Activated CD4-positive, alpha-beta T cell treated with anti-CD3 and anti-CD28 coated beads for 24 hours (primary cell): ENCODE results near the gene ZNF45.
A peak's percentile ranks its signal among the peaks of the same experiment; 100 is the strongest.
"Not testable (repeated sequence)": the region's sequence is repeated elsewhere in the genome, so short reads cannot be mapped to it uniquely, and the experiment has no call there.

Experiments used
- DNase-seq, 2 donors: peaks; one replicate each; pipeline ENCODE4 v3.0.0-alpha.2; 2020; ENCODE audit warnings: low read depth in 2 of 2

Gene ZNF45

DNA sequence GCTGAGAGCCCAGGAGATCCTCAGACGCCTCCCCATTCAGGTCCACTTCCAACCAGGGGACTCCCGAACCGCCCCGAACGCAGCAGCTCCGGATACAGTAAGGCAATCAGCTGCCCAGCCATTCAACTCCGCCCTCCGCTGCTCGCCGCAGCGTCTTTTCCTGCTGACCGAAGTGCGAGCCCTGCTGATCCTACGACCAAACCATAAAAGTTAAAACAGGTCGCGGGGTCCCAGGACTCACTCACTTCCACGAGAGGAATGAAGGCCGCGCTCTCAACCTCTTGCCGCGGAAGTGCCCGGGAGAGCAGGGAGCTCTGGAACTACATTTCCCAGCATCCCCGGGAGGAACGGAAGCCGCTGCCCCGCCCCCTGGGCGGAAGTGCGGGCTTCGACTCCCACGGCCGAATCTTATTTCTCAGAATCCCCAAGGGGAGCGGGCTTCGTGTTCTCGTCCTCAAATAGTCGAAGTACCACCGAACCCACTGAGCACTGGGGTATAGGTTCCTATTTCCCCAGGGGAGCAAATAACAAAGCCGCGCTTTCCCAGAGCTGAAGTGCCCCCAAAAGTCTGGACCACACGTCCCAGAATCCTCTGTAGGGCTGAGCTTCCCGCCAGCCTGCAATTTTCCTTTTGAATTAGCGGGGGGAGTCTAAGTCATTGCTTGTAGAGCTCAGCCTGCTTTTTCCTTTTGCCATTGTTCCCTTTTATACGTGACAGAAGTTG lies at the start of gene ZNF45:
ZNF45 (minus strand) TSS at position 298 of the 724 bp plus-strand sequence. CDS start 13,097 bp downstream, outside the sequence.
- peak; percentile 77 to 85 for DNase-seq

DNA sequence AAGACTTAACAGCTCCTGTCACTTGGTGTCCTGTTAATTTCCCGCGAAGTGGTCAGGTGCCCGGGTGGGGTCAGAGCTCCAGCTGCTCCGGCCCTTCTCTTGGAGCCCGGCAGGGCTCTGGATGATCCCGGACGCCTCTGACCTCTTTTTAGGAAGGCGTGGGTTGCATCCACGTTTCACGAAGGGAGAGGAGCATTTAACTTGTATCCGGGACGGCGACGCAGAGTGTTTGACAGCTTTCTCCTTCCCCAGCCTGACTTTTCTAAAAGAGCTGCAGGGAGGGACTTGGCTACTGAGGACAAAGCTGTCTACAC lies 49.6 kb upstream of the ZNF45 start:
- DNase-seq: no peak

DNA sequence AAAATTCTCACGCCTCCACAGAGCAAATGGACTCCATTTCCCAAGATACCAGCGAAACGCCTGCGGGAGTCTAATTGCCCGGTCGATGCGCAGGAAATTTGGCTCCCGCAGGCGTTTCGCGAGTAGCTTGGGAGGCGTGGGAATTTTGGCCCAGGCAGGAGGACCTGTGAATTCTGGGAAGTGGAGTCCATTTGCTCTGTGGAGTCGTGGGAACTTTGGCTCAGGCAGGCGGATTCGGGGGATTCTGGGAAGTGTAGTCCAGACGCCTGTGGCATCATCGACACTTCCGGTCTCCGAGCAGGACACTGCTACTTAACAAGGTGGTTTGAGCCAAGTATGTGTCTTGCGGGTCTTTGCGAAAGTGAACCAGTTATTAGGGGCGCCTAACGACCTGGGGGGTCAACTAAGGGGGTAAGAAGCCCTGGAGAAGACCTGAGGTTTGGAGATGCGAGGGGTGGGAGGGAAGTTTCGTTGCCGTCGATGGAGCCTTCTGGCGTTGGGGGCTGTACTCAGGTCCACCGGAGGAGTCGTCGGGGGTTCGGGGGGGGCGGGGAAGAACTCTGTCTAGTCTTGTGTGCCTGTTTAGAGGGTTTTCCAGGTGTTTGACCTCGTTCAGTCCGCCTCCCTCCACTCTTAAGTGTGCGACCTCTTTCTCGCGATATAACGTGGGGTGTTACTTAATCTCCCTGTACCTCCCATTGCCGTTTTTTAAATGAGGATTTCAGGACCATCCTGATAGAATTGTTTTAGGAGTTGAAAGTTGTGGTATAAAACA lies 49.0 kb upstream of the ZNF45 start, which contains the start of gene ZNF155:
ZNF155 (plus strand) TSS at position 277 of the 775 bp plus-strand sequence. CDS start 4,356 bp downstream, outside the sequence.
- DNase-seq: peak; percentile 50 to 58

DNA sequence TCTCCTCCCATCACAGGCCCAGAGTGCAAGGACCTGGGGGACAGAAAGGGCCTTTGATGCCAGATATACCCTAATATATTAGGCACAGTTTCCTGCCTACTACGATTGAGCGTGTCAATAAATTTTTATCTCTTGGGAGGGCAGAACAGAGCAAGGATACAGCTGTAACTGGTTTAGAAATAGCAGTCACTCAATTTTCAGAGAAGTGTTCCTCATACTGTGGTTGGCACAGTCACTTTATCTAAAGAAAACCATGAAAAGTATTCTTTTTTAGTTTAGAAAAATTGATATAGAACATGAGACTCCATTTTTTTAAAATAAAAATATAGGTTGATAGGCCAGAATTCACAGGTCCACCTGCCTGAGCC lies 48.4 kb upstream of the ZNF45 start:
- no peak for DNase-seq

DNA sequence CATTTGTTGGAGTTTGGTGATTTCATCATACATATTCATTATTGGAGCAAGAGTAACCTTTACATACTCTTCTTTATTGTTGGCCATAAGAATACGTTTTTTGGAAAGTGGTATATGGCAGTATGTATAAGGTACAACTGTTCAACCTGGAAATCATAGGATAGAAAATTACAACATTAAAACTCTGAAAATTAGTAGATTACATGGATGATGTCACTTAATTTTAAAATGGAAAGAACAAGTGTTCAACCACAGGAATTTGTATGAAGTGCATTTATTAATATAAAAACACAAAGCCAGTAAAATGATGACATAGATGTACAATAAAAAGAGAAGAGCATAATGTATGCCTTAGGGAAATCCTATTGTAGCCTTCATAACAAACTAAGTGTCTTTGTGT lies 41.6 kb upstream of the ZNF45 start:
- no peak for DNase-seq

DNA sequence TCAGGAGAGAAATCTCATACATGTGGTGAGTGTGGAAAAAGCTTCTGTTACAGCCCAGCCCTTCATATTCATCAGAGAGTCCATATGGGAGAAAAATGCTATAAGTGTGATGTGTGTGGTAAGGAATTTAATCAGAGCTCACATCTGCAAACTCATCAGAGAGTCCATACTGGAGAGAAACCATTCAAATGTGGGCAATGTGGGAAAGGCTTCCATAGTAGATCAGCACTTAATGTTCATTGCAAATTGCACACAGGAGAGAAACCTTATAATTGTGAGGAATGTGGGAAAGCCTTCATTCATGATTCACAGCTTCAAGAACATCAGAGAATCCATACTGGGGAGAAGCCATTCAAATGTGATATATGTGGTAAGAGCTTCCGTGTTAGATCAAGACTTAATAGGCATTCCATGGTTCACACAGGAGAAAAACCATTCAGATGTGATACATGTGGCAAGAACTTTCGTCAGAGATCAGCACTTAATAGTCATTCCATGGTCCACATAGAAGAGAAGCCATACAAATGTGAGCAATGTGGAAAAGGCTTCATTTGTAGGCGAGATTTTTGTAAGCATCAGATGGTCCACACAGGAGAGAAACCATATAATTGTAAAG lies 31.1 kb upstream of the ZNF45 start:
- no peak for DNase-seq

DNA sequence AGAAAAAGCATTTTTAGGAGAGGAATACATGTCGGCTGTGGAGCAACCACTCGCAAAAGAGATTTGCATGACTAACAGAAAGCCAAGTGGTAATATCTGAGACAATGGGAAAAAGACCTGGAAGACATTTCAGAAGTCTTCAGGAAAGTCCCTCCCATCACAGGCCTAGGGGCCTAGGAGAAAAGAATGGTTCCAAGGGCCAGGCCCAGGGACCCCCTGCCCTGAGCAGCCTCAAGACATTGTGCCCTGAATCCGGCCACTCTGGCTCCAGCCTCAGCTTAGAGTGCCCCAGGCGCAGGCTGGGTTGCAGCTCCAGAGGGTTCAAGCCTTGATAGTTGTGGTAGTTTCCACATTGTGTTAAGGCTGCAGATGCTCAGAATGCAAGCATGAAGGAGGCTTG lies 25.3 kb upstream of the ZNF45 start:
- DNase-seq: no peak

DNA sequence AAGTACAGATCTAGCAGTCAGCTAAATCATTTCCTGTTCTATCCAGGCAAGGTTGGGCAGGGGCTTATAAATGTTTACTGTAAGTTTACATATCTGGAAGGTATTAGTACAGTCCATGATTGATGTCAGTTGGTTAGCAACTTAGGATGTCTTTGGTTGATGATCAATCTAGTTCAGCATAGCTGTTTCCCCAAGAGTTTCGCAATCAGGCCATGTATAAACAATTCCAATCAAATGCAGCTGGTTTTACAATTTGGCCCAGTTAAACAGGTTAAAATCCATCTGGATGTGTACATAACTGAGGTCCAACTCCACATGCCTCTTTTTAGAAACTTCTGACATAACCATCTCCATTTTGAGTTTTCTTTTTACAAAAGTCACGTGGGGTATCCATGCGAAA lies 22.8 kb upstream of the ZNF45 start:
- no peak for DNase-seq

DNA sequence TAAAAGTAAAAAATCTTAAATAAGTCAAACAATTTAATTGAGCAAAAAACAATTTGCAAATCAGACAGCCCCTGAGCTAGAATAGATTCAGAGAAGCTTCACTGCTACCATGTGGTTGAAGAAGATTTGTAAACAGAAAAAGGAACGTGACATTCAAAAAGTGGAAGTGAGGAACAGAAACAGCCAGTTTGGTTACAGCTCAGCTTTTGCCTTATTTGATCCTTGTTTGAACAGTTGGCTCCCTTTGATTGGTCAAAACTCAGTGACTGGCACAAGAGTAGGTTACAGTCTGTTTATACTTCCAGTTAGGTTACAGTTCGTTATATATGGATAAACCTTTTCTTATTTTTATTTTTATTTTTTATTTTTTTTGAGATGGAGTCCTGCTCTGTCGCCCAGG lies 21.7 kb upstream of the ZNF45 start:
- DNase-seq: no peak

DNA sequence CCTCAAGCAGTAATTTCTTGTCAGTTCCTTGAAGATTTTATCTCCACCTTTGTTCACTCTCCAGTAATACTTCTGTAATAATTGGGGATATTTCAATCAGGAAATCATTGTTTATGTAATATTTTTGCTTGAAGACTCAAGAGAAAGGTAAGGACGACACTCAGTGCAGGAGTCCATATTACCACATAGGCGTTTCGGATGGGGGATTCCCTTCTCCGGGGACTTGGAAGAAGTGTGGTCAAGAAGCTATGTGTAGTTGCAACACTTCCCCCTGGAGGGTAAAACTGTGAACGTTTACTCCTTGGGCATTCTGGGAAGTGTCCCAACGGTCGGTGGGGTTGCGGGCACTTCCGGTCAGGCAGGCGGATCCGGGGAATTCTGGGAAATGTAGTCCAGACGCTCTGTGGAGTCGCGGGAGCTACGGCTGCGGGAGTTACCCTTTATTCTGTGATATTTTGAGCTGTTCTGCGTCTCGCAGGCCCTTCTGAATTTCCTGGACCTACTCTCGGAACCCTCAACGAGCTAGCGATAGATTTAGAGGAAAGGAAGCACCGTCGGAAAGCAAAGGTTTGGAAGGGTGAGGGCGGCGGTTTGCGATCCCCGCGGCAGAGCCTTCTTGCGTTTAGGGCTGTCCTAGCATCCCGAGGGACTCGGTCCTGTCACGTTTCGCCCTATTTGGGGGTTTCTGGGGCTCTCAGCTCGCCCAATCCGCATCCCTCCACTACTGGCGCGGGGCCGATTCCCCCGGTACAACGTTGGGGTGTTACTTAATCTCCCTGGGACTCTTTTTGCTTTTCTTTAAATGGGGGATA lies 16.0 kb upstream of the ZNF45 start, which contains the start of gene ZNF221:
ZNF221 (plus strand) TSS at position 395 of the 812 bp plus-strand sequence. CDS start 11,499 bp downstream, outside the sequence.
- peak; percentile 31 to 43 for DNase-seq

DNA sequence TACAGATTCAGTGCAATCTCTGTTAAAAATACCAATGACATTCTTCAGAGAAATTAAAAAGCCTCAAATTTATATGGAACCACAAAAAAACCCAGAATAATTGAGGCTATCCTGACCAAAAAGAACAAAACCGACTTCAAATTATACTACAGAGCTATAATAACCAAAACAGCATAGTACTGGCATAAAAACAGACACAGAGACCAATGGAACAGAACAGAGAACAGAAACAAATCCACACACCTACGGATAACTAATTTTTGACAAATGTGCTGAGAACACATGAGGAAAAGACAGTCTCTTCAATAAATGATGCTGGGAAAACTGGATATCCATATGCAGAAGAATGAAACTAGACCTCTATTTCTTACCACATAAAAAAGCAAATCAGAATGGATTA lies 14.7 kb upstream of the ZNF45 start:
- DNase-seq: not testable (repeated sequence)

DNA sequence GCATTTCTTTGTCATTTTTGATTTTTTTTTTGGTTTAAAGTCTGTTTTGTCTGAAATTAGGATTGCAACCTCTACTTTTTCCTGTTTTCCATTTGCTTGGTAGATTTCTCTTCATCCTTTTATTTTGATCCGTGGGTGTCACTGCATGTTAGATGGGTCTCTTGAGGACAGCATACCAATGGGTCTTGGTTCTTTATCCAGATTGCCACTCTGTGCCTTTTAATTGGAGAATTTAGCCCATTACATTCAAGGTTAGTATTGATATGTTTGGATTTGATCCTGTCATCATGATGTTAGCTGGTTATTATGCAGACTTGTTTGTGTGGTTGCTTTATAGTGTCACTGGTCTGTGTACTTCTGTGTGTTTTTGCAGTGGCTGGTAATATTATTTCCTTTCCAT lies 12.3 kb upstream of the ZNF45 start:
- DNase-seq: not testable (repeated sequence)

DNA sequence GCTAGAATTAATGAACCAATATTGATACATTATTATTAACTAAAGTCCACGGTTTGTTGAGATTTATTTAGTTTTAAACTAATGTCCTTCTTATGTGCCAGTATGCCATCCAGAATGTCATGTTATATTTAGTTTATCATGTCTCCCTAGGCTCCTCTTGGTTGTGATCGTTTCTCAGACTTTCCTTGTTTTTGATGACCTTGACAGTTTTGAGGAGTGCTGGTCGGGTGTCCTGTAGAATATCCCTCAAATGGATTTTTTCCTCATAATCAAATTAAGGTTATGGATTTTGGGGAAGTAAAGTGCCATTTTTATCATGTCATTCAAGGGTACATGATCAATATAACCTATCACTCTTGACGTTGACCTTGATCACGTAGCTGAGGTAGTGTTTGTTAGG lies 6.1 kb upstream of the ZNF45 start:
- no peak for DNase-seq

DNA sequence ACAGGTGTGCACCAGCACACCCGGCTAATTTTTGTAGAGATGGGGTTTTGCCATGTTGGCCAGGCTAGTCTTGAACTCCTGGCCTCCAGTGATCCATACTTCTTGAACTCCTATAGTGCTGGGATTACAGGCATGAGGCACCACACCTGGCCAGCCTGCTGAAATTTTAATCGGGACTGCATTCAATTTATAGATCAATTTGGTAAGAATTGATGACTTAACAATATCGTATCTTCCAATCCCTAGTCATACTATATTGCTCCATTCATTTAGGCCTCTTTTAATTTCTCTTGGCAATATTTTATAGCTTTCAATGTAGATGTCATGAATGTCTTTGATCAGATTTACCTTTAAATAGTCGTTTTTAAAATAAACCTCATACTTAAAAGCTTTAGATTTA lies 5.6 kb upstream of the ZNF45 start:
- no peak for DNase-seq

DNA sequence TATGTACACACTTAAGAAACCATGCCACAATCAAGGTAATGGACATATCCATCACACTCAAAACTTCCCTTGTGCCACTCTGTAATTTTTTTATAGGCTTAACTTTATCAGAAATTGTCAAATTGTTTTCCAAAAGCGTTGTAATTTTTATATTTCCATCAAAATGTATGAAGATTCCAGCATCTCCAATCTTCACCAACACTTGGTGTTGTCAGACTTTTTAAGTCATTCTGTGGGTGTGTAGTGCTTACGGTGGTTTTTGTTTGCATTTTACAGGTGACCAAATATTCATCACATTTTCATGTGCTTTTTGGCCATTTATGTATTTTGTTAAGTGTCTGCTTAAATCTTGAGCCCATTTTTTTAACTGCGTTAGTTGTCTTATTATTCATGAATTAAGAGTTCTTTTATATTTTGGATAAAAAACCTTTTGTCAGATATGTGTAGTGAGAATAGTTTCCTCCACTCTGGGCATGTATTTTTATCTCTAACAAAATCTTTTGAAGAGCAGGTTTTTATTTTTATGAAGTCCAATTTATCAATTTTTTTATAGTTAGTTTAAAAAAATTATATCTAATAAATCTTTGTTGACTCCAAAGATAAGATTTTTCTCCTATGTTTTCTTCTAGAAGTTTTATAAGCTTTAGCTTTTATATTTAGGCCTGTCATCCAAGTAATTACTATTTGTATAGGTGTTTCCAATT lies 4.6 kb upstream of the ZNF45 start:
- no peak for DNase-seq

DNA sequence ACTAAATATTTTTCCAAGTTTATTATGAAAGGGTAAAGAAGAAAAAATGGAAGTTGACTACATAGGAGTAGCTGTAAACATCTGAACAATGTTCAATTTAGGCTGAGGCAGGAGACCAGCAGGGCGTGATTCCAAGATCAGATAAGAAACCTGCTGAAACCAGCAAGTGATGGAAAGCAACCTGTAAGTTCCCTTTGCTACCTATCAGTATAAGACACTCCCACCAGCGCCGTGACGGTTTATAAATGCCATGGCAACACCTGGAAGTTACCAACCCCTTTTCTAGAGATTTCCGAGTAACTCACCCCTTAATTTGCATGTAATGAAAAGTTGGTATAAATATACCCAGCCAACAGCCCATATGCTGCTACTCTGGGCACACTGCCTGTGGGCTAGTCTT lies 1.1 kb upstream of the ZNF45 start:
- no peak for DNase-seq

DNA sequence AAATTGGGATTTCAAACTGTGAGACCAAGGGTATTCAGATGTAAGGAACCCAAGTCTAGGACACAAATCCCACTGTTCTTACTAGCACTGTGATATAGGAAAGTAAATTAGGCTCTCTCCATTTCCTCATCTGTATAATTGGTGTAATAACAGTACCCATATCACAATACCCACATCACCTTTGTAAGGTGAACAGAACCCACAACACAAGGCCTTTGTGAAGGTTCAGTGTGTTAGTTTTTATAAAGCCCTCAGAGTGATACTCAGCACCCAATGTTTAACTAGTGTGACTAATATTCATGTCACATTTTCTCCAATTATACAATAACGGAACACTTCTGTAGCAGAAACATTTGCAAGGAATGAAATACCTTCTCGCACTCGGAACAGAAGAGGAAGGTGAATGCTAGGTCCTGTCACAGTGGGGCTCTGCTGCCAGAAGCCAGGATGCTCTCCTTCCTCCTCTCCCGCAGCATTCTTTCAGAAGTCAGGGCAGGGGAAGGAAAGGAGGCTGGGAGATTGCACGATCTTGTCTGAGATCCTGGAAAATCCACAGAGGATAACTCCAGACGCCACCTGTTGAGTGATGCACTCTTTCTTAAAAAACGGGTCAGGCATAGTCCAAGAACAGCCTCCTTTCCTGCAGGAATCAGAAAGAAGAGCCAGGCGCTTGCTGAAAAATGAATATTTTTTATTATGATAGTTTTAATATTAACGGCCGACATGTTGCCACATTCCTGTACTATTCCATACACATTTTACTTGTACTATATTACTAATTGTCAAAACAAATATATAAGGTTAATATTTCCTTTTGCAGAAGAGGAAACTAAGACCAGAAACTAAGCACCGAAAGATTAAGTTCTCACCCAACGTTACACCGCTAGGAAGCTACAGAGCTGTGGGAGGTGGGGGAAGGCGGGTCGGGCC lies 762 bp downstream of the ZNF45 start:
- no peak for DNase-seq

DNA sequence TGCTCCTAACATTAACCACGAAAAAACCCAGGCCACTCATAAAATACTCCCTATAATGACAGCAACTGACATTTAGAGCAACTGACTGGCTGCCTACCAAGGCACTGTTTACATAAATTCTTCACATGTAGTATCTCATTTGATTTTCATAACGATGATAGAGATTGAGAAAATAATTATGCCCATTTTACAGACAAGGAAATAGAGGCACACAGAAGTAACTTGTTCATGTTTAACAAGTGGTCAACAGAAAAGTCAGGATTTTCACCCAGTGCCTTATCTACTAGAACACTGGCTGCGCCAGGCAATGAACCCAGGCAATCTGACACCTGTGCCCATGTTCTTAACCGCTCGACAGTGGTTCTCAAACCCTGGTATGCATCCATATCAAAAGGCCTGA lies 6.3 kb downstream of the ZNF45 start:
- no peak for DNase-seq

DNA sequence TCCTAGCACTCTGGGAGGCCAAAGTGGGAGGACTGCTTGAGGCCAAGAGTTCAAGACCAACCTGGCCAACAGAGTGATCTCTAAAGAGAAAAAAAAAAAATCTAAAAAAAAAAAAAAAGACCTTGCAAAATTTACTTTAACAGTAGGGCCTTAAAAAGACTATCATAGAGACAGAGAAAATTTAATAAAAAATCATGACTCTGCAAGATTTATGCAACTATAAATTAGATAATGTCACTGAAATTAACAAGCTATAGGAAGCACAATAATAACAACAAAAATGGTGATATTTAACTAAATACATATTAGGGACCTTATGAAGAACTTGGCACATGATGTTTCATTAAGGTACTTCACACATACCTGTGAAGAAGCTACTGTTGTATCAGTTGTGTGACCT lies 11.2 kb downstream of the ZNF45 start:
- DNase-seq: no peak

DNA sequence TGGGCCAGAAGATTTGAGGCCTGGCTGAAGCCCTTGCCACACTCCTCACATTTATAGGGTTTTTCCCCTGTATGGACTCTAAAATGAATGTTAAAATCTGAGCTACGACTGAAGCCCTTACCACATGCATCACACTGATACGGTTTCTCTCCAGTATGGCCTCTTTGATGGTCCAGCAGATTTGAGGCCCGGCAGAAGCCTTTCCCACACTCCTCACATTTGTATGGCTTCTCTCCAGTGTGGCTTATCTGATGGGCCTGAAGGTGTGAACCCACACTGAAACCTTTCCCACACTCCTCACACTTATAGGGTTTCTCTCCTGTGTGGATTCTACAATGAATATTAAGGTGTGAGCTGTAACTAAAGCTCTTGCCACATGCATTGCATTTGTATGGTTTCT lies 21.0 kb downstream of the ZNF45 start:
- no peak for DNase-seq
